ENCODE data around the gene EZR.
"Not testable (repeated sequence)": the region's sequence is repeated elsewhere in the genome, so short reads cannot be mapped to it uniquely, and the experiment has no call there.

The EZR gene

GRCh38 chr6:158797331-158798310 lies 21.5 kb downstream of the EZR start:
- DNase-seq (ENCODE audit: low read depth in 2 of 2): no peak

DNA sequence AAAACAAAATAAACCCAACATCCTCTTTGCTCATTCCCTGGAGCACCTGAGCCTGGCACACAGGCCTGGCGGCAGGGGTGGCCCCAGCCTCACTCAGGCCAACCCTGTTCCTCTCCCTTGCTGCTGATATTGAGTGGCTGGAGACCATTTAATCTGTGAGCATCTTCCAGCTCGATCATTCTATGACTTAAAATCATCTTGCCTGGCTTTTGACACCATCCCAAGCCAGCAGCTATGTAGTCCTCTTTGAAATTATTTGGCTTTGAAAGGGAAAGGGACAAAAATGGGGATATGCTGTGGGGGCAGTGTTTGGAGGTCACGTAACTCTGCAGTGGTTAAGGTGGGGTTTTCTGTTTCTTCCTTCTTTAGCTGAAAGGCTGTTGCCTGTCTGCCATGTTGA lies 22.8 kb downstream of the EZR start:
- no peak for DNase-seq (ENCODE audit: low read depth in 2 of 2)

- no peak for DNase-seq (ENCODE audit: low read depth in 2 of 2)
These were observed 23.7 kb downstream of the EZR start for GRCh38 chr6:158795516-158795915.

DNA sequence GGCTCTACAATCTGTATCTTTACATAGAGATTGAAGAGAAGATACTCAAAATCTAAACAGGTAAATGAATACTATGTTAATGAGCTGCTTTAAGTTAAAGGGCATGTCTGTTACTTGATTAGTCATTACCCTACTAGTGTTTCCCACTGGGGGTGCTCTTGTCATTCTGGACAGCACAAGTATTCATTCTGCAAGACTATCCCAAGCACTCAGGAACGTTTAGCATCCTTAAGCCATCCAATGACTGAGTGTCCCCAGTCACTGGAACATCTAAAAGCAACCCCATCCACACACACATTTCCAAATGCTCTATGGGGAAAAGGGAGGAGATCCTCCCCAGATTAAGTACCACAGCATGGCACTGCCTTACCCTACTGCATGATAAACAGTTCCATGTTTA lies 25.7 kb downstream of the EZR start:
- DNase-seq (ENCODE audit: low read depth in 2 of 2): no peak

- not testable (repeated sequence) for DNase-seq (ENCODE audit: low read depth in 2 of 2)
These were observed 26.7 kb downstream of the EZR start for GRCh38 chr6:158792505-158792904.

DNA sequence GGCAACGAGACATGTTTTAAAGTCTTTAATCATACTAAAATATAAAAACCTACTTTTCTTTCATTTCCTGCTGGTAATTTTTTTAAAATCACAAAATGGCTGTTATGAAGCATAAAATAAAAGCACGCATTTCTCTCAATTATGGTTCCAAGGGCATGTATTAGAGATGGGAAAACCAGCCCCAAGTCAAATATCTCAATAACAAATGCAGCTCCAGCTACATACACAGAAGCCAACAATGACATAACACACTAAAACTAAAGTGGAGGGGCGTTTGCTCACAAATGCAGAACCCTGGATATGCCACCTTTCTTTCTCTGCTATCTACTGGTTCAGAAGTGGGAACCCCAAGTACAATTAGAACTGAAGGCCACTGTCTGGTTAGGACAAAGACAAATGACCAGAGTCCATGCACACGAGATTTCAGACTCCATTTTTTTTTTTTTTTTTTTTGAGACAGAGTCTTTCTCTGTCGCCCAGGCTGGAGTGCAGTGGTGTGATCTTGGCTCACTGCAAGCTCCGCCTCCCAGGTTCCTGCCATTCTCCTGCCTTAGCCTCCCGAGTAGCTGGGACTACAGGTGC lies 27.8 kb downstream of the EZR start:
- DNase-seq (ENCODE audit: low read depth in 2 of 2): no peak

- DNase-seq (ENCODE audit: low read depth in 2 of 2): no peak
These were observed 29.9 kb downstream of the EZR start for GRCh38 chr6:158789115-158789917.

DNA sequence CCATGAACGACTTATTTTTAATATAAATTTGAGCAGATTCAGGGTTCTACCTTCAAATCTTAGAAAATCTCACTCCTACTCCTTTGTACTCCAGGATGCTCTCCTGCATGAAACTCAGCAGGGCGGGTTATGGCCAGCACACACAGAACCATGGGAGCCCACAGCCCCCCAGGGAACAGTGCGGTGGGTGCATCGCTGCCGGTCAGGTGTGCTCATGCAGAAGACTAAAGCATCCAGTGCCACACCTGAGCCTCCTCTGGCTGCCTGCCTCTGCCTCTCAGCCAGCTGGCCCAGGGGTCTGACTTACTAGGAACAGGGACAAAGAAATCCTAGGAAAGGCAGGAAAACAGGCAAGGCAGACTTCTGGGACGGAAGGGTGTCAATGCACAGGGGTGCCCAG lies 31.8 kb downstream of the EZR start:
- DNase-seq (ENCODE audit: low read depth in 2 of 2): no peak

- no peak for DNase-seq (ENCODE audit: low read depth in 2 of 2)
These were observed 32.4 kb downstream of the EZR start for GRCh38 chr6:158786645-158787304.

DNA sequence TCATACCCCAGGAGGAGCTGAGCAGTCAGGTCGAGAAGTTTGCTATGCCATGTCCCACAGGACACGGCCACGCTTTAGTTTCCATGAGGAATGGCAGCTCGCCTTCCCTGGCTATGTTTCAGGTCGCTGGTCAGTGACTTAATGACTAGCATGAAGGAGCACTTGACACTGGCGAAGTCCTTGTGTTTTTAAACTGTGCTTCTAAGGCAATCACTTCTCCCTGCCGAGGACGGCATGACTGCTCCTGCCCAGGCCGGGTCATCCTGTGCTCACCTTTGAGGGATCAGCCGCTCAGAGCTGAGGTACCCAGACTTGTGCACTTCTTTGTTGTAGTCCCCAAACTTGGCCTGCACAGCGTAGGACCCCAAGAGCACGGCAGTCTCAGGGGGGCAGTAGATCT lies 34.1 kb downstream of the EZR start:
- DNase-seq (ENCODE audit: low read depth in 2 of 2): no peak

GRCh38 chr6:158784505-158784904 lies 34.7 kb downstream of the EZR start:
- DNase-seq (ENCODE audit: low read depth in 2 of 2): no peak

DNA sequence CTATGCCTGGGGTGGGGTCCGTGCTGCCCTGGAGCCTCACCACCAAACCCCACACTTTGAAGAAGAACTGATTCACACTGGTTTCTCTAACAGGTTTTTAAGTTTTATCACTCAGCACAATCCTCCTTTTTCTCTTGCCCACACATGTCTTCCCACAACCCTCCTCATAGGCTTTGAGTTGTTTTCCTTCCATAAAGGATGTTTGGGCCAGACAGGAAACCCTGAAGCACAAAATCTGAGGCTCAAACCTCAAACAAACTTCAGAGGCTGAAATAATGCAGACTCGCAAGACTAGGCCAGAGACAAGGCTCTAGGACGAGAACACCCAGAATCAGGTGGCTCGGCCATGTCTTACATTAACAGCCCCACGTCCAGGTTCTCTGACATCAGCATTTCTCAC lies 35.3 kb downstream of the EZR start:
- no peak for DNase-seq (ENCODE audit: low read depth in 2 of 2)

GRCh38 chr6:158783167-158783450 lies 36.1 kb downstream of the EZR start:
- DNase-seq (ENCODE audit: low read depth in 2 of 2): no peak

GRCh38 chr6:158782432-158783166 lies 36.6 kb downstream of the EZR start:
- no peak for DNase-seq (ENCODE audit: low read depth in 2 of 2)

GRCh38 chr6:158781692-158782373 lies 37.3 kb downstream of the EZR start:
- DNase-seq (ENCODE audit: low read depth in 2 of 2): no peak

DNA sequence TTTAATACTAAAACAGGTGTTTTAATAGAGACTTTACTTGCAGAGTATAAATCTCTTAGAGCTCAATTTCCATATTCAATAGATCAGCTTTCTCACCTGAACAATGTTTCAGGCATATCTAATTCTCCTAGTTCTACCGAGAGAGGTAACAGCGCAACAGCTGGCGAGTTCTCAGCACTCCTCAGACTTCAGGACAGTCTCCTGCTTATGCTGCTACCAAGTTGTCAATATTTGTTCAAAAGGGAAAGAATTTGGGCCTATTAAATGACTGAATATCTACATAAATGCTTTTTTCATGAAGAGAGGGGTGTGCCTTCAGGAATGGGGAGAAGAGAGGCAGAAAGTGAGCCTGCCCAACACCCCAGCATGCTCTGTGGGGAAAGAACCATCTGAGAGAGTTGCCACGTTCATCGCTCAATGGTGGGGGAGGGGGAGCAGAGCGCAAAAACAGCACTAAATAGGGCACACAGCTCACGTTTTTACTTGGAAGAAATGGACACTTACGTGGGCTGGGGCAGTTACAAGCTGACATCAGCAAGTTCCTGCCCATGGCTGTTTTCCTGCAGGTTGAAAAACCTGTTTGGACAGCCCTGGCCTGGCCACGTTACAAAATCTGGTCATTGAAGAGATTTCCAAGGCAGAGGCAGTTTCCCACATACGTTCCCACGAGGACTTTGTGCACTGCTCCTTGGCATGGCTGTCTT lies 38.0 kb downstream of the EZR start:
- no peak for DNase-seq (ENCODE audit: low read depth in 2 of 2)

DNA sequence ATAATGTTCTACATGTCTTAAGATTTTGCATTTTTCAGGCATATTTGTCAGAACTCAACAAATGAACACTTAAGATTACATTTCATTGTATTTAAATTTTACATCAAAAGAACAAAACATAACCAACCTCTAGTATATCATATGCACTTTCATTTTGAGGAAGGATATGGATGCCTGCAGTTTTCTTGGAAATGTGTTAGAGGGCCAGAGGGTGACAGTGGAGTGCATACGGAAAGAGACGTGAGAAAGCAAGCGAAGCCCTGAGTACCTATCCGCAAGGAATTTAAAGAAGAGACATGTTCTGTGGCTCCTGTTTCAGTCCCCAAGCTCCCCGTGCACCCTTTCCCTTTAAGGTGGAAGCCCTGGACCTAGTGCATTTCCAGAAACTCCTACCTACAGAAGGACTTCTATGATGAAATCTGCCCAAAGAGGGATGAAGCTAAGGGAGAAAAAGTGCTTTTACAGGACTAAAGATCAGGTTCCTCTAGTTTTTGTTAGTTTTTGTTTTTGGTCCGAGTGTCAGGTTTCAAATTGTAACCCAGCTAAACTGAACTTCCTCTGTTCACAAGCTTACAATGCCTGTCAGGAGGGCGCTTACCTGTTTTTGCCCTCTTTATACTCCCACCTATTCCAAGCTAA lies 38.8 kb downstream of the EZR start:
- no peak for DNase-seq (ENCODE audit: low read depth in 2 of 2)

DNA sequence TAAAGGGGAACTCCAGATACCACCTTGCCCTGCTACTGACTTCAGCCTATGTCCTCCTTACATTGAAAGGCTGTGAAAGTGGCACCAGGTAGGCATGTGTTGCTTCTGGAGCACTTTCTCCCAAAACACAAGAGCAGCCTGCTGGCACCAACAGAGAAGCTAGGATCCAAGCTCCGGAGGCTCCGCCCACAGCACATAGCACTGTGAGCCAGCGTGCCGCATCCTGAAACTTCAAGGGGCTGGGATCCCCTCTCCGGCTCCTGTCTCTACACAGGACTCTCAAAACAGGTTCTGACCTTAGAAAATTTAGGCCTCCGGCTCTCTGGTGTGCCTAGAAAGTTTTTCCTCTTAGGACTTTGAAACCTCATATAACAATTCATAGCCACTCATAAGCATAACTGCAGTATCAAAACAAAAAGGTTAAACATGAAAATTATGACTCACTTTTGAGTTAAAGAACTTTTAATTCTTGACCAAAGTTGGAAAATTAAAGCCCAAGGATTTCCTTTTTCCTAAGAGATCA lies 41.1 kb downstream of the EZR start:
- no peak for DNase-seq (ENCODE audit: low read depth in 2 of 2)

DNA sequence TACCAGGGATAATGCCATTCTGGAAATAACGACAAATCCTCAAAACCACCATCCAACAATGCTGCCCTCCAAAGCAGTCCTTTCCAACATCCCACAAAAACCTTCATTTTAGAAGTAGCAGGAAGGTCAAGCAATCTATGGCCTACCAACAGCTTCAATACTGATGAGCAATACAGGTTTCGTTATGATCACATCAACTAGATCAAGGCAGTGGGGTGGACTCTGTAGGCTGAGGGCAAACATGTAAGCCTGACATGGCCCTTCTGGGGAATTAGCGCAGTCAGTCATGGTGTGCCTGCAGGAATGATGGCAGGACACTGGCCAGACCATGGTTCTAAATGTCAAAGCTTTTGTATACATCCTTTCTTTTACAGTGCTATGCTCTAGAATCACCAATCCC lies 41.7 kb downstream of the EZR start:
- no peak for DNase-seq (ENCODE audit: low read depth in 2 of 2)

DNA sequence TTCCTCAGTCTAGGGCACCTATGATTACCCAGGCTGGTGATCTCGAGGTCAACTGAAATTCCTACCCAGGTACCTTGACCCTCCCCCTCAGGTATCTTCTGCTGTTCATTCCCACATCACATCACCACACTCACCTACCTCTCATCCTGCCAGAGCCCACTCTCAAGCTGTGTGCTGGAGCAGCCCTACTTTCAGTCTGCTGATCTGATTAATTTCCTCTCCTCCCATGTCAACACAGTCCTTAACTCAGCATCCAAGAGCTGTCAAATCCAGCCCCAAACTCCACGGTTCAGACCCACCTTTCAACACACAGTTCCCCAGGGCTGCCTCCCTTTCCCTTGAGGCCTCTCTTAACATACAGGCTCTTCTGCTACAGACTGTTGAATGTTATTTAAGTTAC lies 42.4 kb downstream of the EZR start:
- DNase-seq (ENCODE audit: low read depth in 2 of 2): no peak

Data from stimulated activated CD8-positive, alpha-beta memory T cell treated with anti-CD3 and anti-CD28 coated beads, Interleukin-15, amount 100 ng/mL, for 4 hours (primary cell).